Erythroblast (primary cell): ENCODE data around the gene AACS.

Experiments
- GATA1 ChIP-seq: IDR thresholded peaks from 2 replicates; pipeline ENCODE4 v1.6.1; 2011; ENCODE audit warnings: low read depth, mild to moderate bottlenecking, control low read depth, low read length, moderate library complexity
- POLR2A ChIP-seq: IDR thresholded peaks from 2 replicates; pipeline ENCODE4 v1.6.1; 2011; ENCODE audit warnings: mild to moderate bottlenecking, low read length

DNA sequence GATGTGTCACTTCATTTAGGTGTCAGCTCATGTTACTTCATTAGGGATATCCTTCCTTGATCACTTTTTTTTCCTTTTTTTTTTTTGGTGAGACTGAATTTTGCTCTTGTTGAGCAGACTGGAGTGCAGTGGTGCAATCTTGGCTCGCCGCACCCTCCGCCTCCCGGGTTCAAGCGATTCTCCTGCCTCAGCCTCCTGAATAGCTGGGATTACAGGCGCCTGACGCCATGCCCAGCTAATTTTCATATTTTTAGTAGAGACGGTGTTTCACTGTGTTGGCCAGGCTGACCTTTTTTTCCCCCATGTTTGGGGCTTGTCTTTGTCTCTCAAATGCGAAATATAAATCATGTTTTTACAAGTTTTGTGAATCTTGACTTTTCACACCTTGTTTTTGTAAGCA is 9.6 kb upstream of the AACS start:
- TF ChIP-seq POLR2A (no peak), GATA1 (no peak)
